22Rv1 (cell line): ENCODE data around the gene PLD6.

Source experiments
- ZFX ChIP-seq: fragments of 450-650 bp; IDR thresholded peaks from 2 replicates; pipeline ENCODE4 v1.6.1; 2017; ENCODE audit warnings: antibody characterized with exemption, borderline replicate concordance
- TF ChIP-seq, protein P1 (sequence below): fragments of 450-650 bp; IDR thresholded peaks from 2 replicates; pipeline ENCODE4 v1.5.1; 2017; ENCODE audit warnings: mild to moderate bottlenecking

DNA sequence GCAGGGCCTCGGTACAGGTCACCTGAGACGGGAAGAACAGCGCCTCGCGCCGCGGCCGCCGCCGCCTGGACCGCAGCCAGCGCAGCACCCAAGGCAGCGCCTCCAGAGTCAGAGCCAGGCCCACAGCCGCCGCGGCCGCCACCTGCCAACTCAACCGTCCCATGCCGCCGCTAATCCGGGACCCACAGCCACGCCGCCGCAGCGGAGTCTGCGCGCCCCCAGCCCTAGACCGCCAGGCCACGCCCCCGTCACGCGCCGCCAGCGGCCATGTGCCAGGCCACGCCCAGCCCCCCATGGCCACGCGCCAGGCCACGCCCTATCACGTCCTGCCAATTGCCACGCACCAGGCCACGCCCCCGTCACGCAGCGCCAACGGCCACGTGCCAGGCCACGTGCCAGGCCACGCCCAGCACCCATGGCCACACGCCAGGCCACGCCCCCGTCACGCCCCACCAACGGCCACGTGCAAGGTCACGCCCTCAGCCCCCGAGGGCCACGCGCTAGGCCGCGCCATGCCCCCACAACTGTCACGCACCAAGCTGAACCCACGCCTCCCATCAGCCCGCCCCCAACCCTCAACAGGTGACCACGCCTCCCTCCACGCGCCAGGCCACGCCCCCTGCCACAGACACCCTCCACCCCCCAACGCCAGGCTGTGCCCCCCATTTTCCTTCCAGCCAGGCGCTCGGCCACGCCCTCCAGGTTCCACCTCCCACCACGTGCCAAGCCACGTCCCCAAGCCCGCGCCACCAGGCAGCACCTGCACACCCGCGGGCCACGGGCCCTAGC is at the start of gene PLD6:
- TF ChIP-seq, protein P1, sequence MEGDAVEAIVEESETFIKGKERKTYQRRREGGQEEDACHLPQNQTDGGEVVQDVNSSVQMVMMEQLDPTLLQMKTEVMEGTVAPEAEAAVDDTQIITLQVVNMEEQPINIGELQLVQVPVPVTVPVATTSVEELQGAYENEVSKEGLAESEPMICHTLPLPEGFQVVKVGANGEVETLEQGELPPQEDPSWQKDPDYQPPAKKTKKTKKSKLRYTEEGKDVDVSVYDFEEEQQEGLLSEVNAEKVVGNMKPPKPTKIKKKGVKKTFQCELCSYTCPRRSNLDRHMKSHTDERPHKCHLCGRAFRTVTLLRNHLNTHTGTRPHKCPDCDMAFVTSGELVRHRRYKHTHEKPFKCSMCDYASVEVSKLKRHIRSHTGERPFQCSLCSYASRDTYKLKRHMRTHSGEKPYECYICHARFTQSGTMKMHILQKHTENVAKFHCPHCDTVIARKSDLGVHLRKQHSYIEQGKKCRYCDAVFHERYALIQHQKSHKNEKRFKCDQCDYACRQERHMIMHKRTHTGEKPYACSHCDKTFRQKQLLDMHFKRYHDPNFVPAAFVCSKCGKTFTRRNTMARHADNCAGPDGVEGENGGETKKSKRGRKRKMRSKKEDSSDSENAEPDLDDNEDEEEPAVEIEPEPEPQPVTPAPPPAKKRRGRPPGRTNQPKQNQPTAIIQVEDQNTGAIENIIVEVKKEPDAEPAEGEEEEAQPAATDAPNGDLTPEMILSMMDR, result no peak
- no peak for TF ChIP-seq ZFX
